SK-N-MC (cell line): Measurements from ENCODE around the gene ZBTB18.

ENCODE experiments used
- EZH2 ChIP-seq: fragments of 200-600 bp; sonication (generic); IDR thresholded peaks from one replicate; pipeline ENCODE4 v1.6.1; 2017; ENCODE audit warnings: antibody characterized with exemption
- POLR2AphosphoS5 ChIP-seq: IDR thresholded peaks from 2 replicates; pipeline ENCODE4 v1.6.1; 2012; ENCODE audit warnings: mild to moderate bottlenecking, low read depth, low read length, borderline replicate concordance

- TF ChIP-seq POLR2AphosphoS5: peak; percentile 57
- no peak for TF ChIP-seq EZH2
Measured at GRCh38 chr1:244047621-244048255, 3.3 kb upstream of the ZBTB18 start.
